ENCODE measurements around the gene SFSWAP. TPM values are rescaled to one million over a fixed set of nuclear protein-coding genes. Genes with fewer than 3 reads are reported as not detected.

Gene SFSWAP
- total RNA-seq, 1 experiment from 2014 or later = 50.4 TPM

- TF ChIP-seq RAD21 (IDR thresholded peaks at IDR 0.05; ENCODE audit: low read depth) (no peak), ZBTB33 (IDR thresholded peaks at IDR 0.05; ENCODE audit: extremely low read depth, insufficient replicate concordance, low read length) (no peak)
- BruUV-seq (replicated peaks) = no TSS peak
- H2AFZ ChIP-seq (ENCODE audit: low read depth, low read length, poor library complexity, severe bottlenecking) = no peak overlapping the region
- no peak overlapping the region for H3K4me2 ChIP-seq (ENCODE audit: low read length)
- H3K79me2 ChIP-seq (ENCODE audit: insufficient read depth, low read length) = peaks cover 3% of the 10 kb centered on the region; the same call in 1 of the 2 replicates
- H3K4me1 ChIP-seq (ENCODE audit: control insufficient read depth in 1 of 2, insufficient read depth in 2 of 2, low read length in 2 of 2) = no peaks in the 10 kb centered on the region
- no peak overlapping the region for H3K9ac ChIP-seq (ENCODE audit: low read length)
- RAD21 ChIA-PET (ENCODE audit: low non-redundant PET in 1 of 2, low total read pairs in 2 of 2, uncharacterized antibody in 2 of 2, unreplicated experiment in 2 of 2) = no interaction called here
- POLR2A ChIA-PET = no interaction called here
- H3K36me3 ChIP-seq (ENCODE audit: control insufficient read depth in 1 of 2, insufficient read depth in 2 of 2, low read length in 2 of 2) = peaks cover 38 to 48% of the 10 kb centered on the region in 2 experiments; a peak in 3 of 4 replicates
- H4K20me1 ChIP-seq (ENCODE audit: insufficient read depth) = no peaks in the 10 kb centered on the region
- no peaks in the 10 kb centered on the region for H3K27me3 ChIP-seq (ENCODE audit: insufficient read depth, low read length)
- intact Hi-C loops (cut with micrococcal nuclease) = no loop called here
- CTCF ChIA-PET = no interaction called here
- no peaks in the 10 kb centered on the region for H3K9me3 ChIP-seq (ENCODE audit: control insufficient read depth in 1 of 2, insufficient read depth in 1 of 2, low read depth in 1 of 2, low read length in 2 of 2)
- DNase-seq (ENCODE audit: low read depth, low spot score) (no peak), ATAC-seq (no peak)
- H3K27ac ChIP-seq (ENCODE audit: low read depth, low read length) = no peak overlapping the region
- H3K4me3 ChIP-seq (replicated peaks in 1 of 2; ENCODE audit: low read depth in 1 of 2, low read length in 2 of 2) = no peak overlapping the region
- no peaks in the 10 kb centered on the region for H3K9me2 ChIP-seq (ENCODE audit: insufficient read depth)
Observed at GRCh38 chr12:131770120-131770519, 59.2 kb downstream of the SFSWAP start.

GRCh38 chr12:131771965-131772364 is 61.1 kb downstream of the SFSWAP start:
- no TSS peak for BruUV-seq (replicated peaks)
- intact Hi-C loops (cut with micrococcal nuclease) = no loop called here
- RAD21 ChIA-PET (ENCODE audit: low non-redundant PET in 1 of 2, low total read pairs in 2 of 2, uncharacterized antibody in 2 of 2, unreplicated experiment in 2 of 2) = no interaction called here

More at GRCh38 chr12:131771965-131772364, 61.1 kb downstream of the SFSWAP start:
- POLR2A ChIA-PET = no interaction called here
- Histone ChIP-seq H3K4me2 (ENCODE audit: low read length) (no peak overlapping the region), H3K36me3 (ENCODE audit: control insufficient read depth in 1 of 2, insufficient read depth in 2 of 2, low read length in 2 of 2) (peaks cover 28 to 38% of the 10 kb centered on the region in 2 experiments; a peak in 3 of 4 replicates), H3K27ac (ENCODE audit: low read depth, low read length) (no peak overlapping the region), H3K79me2 (ENCODE audit: insufficient read depth, low read length) (peaks cover 13% of the 10 kb centered on the region; the same call in 1 of the 2 replicates), H3K4me1 (ENCODE audit: control insufficient read depth in 1 of 2, insufficient read depth in 2 of 2, low read length in 2 of 2) (no peaks in the 10 kb centered on the region), H3K27me3 (ENCODE audit: insufficient read depth, low read length) (no peaks in the 10 kb centered on the region), H3K9me2 (ENCODE audit: insufficient read depth) (no peaks in the 10 kb centered on the region), H3K9ac (ENCODE audit: low read length) (no peak overlapping the region), H3K4me3 (replicated peaks in 1 of 2; ENCODE audit: low read depth in 1 of 2, low read length in 2 of 2) (no peak overlapping the region), H3K9me3 (ENCODE audit: control insufficient read depth in 1 of 2, insufficient read depth in 1 of 2, low read depth in 1 of 2, low read length in 2 of 2) (no peaks in the 10 kb centered on the region), H2AFZ (ENCODE audit: low read depth, low read length, poor library complexity, severe bottlenecking) (no peak overlapping the region), H4K20me1 (ENCODE audit: insufficient read depth) (no peaks in the 10 kb centered on the region)
- CTCF ChIA-PET = no interaction called here
- ATAC-seq (no peak), DNase-seq (ENCODE audit: low read depth, low spot score) (no peak)
- no peak for TF ChIP-seq TCF7L2 (IDR thresholded peaks at IDR 0.05; ENCODE audit: borderline replicate concordance, extremely low read depth, insufficient read depth, insufficient read length)
- TF ChIP-seq SRF (IDR thresholded peaks at IDR 0.05; ENCODE audit: low read depth) = no peak
- no peak for TF ChIP-seq YY1 (IDR thresholded peaks at IDR 0.05; ENCODE audit: extremely low read depth, insufficient replicate concordance, low read depth, low read length)
- no peak for TF ChIP-seq ZFX (IDR thresholded peaks at IDR 0.05)
- TF ChIP-seq, protein P1, sequence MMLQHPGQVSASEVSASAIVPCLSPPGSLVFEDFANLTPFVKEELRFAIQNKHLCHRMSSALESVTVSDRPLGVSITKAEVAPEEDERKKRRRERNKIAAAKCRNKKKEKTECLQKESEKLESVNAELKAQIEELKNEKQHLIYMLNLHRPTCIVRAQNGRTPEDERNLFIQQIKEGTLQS (IDR thresholded peaks at IDR 0.05) = no peak
